DLD1 (cell line): Measurements from ENCODE around the gene ELP5.
"Not testable (repeated sequence)": the region's sequence is repeated elsewhere in the genome, so short reads cannot be mapped to it uniquely, and the experiment has no call there.

ENCODE experiments used
- in situ Hi-C: cut with HindIII; loops from 2 replicates; pipeline ENCODE4 v1.10.0; 2017; ENCODE audit warnings: low sequenced_read_pairs

Gene ELP5

DNA sequence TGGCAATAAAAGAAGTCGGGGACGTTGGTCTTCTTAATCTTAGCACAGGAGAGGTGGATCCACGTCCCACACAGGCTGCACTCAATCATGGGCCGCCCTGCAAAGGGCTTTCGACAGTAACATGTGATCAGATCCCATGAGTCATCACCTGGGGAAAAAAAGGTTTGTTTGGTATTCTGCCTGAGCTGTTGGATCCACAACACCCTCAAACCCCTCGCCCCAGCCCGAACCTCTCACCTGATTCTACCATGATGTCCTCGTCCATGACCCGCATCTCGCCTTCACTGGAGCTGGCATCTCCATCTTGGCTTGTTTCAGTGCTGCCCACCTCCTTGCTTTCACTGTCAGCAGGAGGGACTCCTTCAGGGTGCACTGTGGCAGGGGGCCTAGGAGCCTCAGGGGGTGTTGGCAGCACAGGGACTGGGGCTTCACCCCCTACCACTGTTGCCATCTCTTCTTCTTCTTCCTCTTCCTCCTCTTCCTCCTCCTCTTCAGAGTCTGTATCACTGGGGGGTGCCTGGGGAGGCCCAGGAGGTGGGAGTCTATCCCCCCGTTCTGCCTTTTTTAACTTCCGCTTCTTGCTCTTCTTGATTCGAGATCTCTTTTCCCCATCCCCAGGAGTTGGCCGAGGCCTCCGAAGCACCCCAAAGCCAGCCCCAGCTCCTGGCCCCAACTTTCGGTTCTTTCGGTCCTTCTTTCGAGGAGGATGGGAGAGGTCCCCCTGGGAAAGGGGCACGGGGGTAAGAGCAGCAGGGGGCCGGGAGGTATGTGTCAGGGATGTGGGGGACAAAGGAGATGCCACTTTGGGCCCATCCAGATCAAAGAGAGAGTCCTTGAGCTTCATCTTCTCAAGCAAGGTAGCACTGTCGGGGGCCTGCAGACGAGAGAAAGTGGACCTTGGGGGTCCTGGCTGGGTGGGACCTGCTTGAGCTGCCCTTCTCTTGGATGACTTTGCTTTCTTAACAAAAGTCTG is 16.0 kb upstream of the ELP5 start:
- in situ Hi-C loops = no loop called here

- in situ Hi-C loops = no loop called here
These were observed 15.2 kb upstream of the ELP5 start for GRCh38 chr17:7236808-7237207.

DNA sequence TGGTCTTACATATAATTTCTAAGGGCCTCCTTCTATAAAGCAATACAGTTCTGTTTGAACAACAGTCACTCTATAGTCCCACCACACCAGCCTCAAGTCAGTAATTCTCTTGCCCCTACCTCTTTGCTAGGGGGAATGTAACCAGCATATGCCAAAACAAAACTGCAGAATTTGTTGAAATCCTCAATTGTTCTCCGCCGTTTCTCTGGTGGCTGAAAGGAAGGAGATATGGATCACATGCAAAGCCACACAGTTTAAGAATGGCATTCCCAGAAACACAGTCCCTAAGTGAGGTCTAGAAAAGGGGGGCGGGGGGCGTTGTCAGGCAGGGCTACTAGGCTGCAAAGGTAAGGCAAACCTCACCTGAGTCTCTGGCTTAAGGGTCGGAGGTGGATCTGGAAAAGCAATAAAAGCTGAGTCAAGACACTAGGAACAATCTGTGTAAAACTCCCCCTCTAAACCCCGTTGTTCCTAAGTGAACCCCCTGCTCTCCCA is 14.7 kb upstream of the ELP5 start:
- in situ Hi-C loops = no loop called here

GRCh38 chr17:7237761-7238419 is 14.1 kb upstream of the ELP5 start:
- in situ Hi-C loops = no loop called here

DNA sequence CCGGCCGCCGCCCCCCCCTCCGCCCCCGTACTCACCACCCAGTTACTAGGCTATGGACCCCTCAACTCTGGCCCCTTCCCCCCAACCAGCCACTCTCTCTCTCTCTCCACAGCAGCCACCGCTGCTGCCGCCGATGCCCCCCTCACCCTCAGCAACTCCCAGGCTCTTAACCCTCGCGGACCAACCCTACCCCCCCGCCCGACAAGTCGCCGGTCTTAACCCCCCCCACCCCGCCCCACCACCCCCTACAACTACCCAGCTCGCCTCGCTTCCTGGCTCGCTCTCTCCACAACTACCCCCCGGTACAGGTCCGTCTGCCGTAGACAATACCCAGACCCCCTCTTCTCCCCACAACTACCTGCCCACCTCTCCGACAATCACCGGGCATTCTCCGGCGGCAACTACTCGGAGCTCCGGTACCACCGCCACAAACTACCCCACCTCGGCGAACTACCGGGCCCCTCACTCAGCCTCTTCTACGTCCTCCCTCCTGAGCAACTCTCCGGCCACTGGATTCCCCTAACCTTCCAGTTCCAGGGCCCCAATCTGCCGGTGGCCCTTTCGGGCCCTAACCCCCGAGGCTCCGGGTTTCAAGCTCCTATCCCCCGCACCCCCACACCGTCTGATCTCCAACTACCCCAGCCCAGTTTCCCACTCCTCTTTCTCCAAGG is 13.5 kb upstream of the ELP5 start:
- in situ Hi-C loops = no loop called here

- in situ Hi-C loops = no loop called here
These were observed 12.7 kb upstream of the ELP5 start, which contains the start of gene PHF23 for GRCh38 chr17:7239091-7240027. TSS of gene PHF23 (minus strand) at chr17:7239457. CDS start at chr17:7239279, 178 bp downstream.

GRCh38 chr17:7240375-7240774 is 11.6 kb upstream of the ELP5 start:
- in situ Hi-C loops = no loop called here

- in situ Hi-C loops = no loop called here
These were observed 10.8 kb upstream of the ELP5 start for GRCh38 chr17:7241090-7241733.

GRCh38 chr17:7241783-7242716 is 10.0 kb upstream of the ELP5 start, which contains the start of gene GABARAP:
TSS of gene GABARAP (minus strand) at chr17:7242449. CDS start at chr17:7242330, 119 bp downstream.
- in situ Hi-C loops = no loop called here

DNA sequence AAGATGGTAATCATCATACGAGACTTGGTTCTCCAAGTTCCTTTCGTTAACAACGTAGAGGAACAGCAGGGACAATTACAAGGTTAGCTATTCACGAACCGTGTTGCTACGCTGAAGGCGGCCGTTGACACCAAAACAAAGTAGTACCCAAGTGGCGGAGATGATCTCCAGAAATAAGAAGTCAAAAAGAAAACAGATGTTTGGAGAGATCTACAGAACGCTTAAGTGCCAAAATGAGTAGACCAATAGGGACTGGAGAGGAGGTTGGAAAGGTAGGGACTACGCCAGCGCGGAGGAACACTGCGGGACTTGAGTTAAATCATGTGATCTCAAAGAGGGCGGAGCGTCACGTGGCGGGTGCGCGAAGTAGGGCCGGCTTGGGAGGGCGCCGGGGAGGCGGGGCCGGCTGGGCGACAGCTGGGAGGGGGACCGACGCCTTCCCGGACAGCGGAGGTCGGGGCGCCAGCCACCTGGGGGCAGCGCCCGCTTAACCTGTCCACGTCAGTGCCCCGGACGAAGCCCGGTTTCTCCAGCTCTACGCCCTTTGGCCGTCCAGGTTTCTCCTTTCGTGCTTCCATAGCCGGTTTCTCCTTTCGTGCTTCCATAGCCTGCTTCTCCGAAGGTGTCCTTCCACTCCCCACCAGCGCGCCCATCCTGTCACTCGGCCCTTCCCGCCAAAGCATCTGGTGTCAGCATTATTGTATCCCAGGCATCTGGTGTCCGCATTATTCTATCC is 9.1 kb upstream of the ELP5 start:
- in situ Hi-C loops = no loop called here

DNA sequence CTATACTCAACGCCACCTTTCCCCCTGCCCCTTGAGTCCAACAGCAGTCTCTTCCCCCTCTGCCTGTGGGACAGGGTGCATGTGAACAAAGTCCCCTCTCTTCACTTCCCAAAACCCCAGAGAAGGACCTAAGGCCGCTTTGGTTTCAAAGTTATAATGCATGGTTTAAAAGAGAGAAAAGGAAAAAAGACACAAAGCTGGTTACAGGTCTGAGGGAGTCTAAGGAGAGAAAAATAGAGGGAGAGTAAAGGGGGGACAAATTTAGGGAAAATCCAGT is 8.6 kb upstream of the ELP5 start:
- in situ Hi-C loops = no loop called here

DNA sequence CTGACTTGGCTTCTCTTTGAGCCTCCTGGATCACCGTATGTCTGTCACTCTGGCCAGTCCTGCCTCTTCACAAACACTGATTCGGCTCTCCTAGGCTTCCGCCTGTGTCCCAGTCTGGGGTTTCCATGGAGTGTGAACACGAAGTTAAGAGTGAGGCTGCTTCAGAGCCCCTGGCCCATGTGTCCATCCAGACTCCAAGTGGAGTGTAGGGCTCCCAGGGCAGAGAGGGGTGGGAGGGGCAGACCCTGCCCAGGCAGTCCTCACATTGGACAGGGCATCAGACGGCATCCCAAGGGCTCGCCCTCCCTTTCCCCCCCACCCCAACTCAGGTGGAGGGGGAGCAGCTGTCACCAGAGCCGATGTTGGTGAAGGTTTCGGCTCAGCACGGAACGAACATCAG is 8.2 kb upstream of the ELP5 start:
- in situ Hi-C loops = not testable (repeated sequence)

DNA sequence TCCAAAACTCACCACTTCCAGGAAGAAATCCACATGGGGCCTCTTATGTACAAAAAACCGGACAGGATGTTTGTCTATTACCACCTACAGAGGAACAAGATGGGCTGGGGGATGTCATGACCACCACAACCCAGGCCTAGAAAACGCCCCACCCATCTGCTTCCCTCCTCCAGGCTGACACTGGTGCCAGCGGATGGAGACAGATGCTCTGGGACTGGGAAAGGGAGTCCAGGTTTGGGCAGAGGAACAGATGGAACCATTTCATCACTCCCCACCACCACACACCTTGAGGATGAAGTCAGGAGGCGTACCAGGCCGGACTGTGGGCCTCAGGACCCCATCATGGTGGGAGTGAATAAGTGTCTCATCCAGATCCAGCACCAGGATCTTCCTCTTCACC is 5.2 kb upstream of the ELP5 start:
- in situ Hi-C loops = no loop called here

GRCh38 chr17:7248796-7249195 is 3.2 kb upstream of the ELP5 start:
- in situ Hi-C loops = no loop called here

- in situ Hi-C loops = no loop called here
These were observed 2.8 kb upstream of the ELP5 start for GRCh38 chr17:7249214-7249613.

- in situ Hi-C loops = no loop called here
These were observed 2.2 kb upstream of the ELP5 start for GRCh38 chr17:7249830-7250229.

DNA sequence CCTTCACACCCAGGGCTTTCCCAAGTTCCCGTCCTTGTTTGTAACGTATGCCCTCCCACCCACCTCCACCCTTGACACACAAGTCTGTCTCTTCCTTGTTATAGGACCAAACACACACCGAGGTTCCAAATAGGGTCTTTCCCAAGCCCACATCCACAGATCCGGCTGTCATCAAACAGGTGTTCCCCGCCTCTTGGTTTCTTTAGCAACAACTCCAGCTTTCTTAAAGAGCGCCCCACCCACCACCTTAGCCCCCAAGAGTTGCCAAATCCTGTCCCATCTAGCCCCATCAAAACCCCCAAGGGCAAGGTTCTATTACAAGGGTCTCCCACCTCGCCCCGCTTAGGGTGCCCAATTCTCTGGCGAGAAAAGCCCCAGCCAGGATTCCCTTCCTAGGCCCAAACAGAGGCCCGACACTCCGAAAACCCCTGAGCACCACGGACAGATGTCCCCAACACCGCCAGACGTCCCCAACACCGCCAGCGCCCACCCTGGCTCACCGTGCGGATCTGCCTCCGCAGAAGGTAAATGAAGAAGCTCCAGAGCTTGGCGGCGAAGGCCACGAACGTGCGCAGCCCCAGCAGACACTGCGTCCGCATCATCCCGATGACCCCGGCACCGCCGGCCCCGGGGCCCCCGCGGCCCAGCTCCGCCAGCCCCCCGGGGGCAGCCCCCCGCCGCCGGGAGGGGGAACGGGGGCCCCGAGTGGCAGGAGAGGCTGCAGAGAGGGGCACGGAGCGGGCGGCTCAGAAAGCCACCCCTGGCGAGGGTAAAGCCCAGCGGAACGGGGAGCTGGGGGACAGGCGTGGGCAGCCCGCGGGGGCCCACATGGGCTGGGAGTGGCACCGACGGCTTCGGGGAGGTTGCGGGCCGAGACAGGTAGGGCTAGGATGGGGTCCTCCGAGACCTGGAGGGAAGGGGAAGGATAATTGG is 1.1 kb upstream of the ELP5 start:
- in situ Hi-C loops = no loop called here
